ENCODE results near the gene RAB6A.

Gene RAB6A

DNA sequence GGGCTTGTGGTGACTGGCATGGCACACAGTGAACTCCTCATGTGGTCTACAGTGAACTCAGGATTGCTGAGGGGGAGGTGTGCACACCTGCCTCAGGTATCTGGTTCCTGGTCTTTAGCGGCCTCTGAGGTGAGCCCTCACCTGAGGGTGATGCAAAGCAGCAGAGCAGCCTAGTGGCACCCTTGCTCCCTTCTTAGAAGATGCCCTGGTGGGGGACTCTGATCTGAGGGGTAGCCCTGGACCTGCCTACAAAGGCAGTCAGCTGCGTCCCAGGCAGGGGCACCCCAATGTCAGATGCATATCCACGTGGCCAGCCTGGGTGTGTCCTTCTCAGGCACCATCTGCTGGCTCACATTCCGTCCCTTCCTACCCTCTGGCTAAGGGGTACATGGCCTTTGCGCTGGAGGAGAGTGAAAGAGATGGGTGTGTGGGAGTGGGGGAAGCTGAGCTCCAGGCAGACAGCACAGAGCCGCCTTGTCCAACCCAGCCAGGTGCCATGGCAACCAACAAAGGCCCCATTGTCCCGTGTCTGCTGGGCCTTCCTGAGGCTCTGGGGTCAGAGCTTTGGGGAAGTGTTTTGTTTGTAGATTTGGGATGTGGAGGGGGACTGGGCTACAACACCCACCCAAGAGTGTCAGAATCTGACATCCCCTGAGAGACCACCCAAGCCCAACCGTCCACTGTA is 108.7 kb downstream of the RAB6A start:
- Histone ChIP-seq H3K27me3 (ENCODE audit: insufficient read depth, low read depth) (no peaks in the 10 kb centered on the region), H4K20me1 (ENCODE audit: insufficient read depth) (no peaks in the 10 kb centered on the region), H3K36me3 (ENCODE audit: insufficient read depth) (no peaks in the 10 kb centered on the region), H3K4me2 (no peak overlapping the region), H3K79me2 (ENCODE audit: insufficient read depth, low read depth) (no peaks in the 10 kb centered on the region), H3K4me1 (ENCODE audit: low read depth, poor library complexity, severe bottlenecking) (peaks cover 8% of the 10 kb centered on the region), H3K9ac (no peak overlapping the region), H3K27ac (no peak overlapping the region), H3K4me3 (IDR thresholded peaks at IDR 0.05; ENCODE audit: insufficient read depth, low read depth, low read length) (no peak overlapping the region), H2AFZ (ENCODE audit: low read depth) (no peak overlapping the region)
- TF ChIP-seq CTCF (conservative IDR thresholded peaks at IDR 0.05; ENCODE audit: low read depth, low read length), result no peak

- no peak overlapping the region for H3K27ac ChIP-seq
- TF ChIP-seq CTCF (conservative IDR thresholded peaks at IDR 0.05; ENCODE audit: low read depth, low read length), result no peak
- H3K36me3 ChIP-seq (ENCODE audit: insufficient read depth), result no peaks in the 10 kb centered on the region
- H3K9ac ChIP-seq, result no peak overlapping the region
- no peak overlapping the region for H2AFZ ChIP-seq (ENCODE audit: low read depth)
- peaks cover 8% of the 10 kb centered on the region for H3K4me1 ChIP-seq (ENCODE audit: low read depth, poor library complexity, severe bottlenecking)
- no peak overlapping the region for H3K4me2 ChIP-seq
- no peaks in the 10 kb centered on the region for H3K79me2 ChIP-seq (ENCODE audit: insufficient read depth, low read depth)
- no peaks in the 10 kb centered on the region for H3K27me3 ChIP-seq (ENCODE audit: insufficient read depth, low read depth)
- H3K4me3 ChIP-seq (IDR thresholded peaks at IDR 0.05; ENCODE audit: insufficient read depth, low read depth, low read length), result no peak overlapping the region
- no peaks in the 10 kb centered on the region for H4K20me1 ChIP-seq (ENCODE audit: insufficient read depth)
Observed at GRCh38 chr11:73651661-73652045, 109.2 kb downstream of the RAB6A start.

DNA sequence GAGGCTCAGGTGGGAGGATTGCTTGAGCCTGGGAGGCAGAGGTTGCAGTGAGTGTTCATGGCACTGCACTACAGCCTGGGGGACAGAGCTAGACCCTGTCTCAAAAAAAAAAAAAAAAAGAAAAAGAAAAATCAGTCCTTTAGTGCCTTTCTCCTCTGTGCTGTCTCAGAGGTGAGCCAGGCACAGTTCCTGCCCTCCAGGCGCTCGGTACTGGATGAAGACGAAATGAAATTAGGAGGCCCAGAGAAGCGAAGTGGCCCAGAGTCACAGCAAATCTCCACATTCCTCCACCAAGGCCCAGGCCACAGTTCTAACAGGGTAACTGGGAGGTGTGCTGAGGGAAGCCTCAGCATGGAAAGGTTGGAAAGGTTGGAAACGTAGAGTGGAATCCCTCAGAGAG is 109.6 kb downstream of the RAB6A start:
- Histone ChIP-seq H3K4me2 (no peak overlapping the region), H4K20me1 (ENCODE audit: insufficient read depth) (no peaks in the 10 kb centered on the region), H3K36me3 (ENCODE audit: insufficient read depth) (no peaks in the 10 kb centered on the region), H3K27me3 (ENCODE audit: insufficient read depth, low read depth) (no peaks in the 10 kb centered on the region), H3K9ac (no peak overlapping the region), H2AFZ (ENCODE audit: low read depth) (no peak overlapping the region), H3K4me3 (IDR thresholded peaks at IDR 0.05; ENCODE audit: insufficient read depth, low read depth, low read length) (no peak overlapping the region), H3K27ac (no peak overlapping the region), H3K4me1 (ENCODE audit: low read depth, poor library complexity, severe bottlenecking) (peaks cover 8% of the 10 kb centered on the region), H3K79me2 (ENCODE audit: insufficient read depth, low read depth) (no peaks in the 10 kb centered on the region)
- no peak for TF ChIP-seq CTCF (conservative IDR thresholded peaks at IDR 0.05; ENCODE audit: low read depth, low read length)

DNA sequence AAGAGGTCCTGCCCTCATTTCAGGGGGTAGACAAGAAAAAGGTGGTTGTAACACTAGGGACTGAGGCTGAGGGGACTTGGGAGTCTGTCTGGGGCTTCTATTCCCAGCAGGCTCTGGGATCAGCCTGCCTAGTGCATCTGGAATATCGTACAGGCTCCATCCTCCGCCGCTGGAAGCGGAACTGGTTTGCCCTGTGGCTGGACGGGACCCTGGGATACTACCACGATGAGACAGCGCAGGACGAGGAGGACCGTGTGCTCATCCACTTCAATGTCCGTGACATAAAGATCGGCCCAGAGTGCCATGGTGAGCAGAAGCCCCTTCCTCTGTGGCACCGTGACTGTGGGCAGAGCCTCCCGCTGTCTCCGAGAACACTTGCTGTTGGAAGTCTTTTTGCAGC is 110.5 kb downstream of the RAB6A start:
- H3K27me3 ChIP-seq (ENCODE audit: insufficient read depth, low read depth), result no peaks in the 10 kb centered on the region
- no peaks in the 10 kb centered on the region for H3K79me2 ChIP-seq (ENCODE audit: insufficient read depth, low read depth)
- H3K4me1 ChIP-seq (ENCODE audit: low read depth, poor library complexity, severe bottlenecking), result peaks cover 8% of the 10 kb centered on the region

More for the DNA sequence above, 110.5 kb downstream of the RAB6A start:
- H3K36me3 ChIP-seq (ENCODE audit: insufficient read depth), result no peaks in the 10 kb centered on the region
- H2AFZ ChIP-seq (ENCODE audit: low read depth), result no peak overlapping the region
- H4K20me1 ChIP-seq (ENCODE audit: insufficient read depth), result no peaks in the 10 kb centered on the region
- no peak for TF ChIP-seq CTCF (conservative IDR thresholded peaks at IDR 0.05; ENCODE audit: low read depth, low read length)
- H3K27ac ChIP-seq, result no peak overlapping the region
- no peak overlapping the region for H3K4me2 ChIP-seq
- no peak overlapping the region for H3K4me3 ChIP-seq (IDR thresholded peaks at IDR 0.05; ENCODE audit: insufficient read depth, low read depth, low read length)
- no peak overlapping the region for H3K9ac ChIP-seq
